ENCODE measurements around the gene FMN2.

FMN2 gene

DNA sequence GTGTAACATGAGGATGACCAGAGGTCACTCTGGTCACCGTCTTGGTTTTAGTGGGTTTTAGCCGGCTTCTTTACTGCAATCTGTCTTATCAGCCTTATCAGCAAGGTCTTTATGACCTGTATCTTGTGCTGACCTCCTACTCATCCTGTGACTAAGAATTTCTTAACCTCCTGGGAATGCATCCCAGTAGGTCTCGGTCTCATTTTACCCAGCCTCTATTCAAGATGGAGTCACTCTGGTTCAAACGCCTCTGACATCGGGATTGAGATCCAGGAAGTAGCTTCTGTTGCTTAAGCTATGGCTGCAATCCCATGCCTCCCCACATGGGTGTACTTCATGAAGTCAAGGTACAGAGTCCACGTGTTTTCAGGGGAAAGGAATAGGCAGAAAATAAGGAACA, 19.9 kb downstream of the FMN2 start:
- ATAC-seq, result no peak

GRCh38 chr1:240114222-240114621, 22.5 kb downstream of the FMN2 start:
- TF ChIP-seq ESRRG (CRISPR knock-in tag; IDR thresholded peaks at IDR 0.05) (no peak), ARNTL (CRISPR knock-in tag; IDR thresholded peaks at IDR 0.05; ENCODE audit: borderline replicate concordance, low read depth) (no peak), ISL1 (CRISPR knock-in tag; IDR thresholded peaks at IDR 0.05) (no peak)
- ATAC-seq, result no peak

More for the DNA sequence above, 19.9 kb downstream of the FMN2 start:
- TF ChIP-seq ZC3H10 (CRISPR knock-in tag; IDR thresholded peaks at IDR 0.05) (0 out of 2 replicates have a peak, but pooled peaks have one; percentile 53), OSR1 (CRISPR knock-in tag; IDR thresholded peaks at IDR 0.05) (peak; percentile 90), TOX (CRISPR knock-in tag; IDR thresholded peaks at IDR 0.05; ENCODE audit: borderline replicate concordance) (peak; percentile 63; the same call in 1 of the 2 replicates), RARB (CRISPR knock-in tag; IDR thresholded peaks at IDR 0.05) (0 out of 2 replicates have a peak, but pooled peaks have one; percentile 45)
- TF ChIP-seq, protein P1, sequence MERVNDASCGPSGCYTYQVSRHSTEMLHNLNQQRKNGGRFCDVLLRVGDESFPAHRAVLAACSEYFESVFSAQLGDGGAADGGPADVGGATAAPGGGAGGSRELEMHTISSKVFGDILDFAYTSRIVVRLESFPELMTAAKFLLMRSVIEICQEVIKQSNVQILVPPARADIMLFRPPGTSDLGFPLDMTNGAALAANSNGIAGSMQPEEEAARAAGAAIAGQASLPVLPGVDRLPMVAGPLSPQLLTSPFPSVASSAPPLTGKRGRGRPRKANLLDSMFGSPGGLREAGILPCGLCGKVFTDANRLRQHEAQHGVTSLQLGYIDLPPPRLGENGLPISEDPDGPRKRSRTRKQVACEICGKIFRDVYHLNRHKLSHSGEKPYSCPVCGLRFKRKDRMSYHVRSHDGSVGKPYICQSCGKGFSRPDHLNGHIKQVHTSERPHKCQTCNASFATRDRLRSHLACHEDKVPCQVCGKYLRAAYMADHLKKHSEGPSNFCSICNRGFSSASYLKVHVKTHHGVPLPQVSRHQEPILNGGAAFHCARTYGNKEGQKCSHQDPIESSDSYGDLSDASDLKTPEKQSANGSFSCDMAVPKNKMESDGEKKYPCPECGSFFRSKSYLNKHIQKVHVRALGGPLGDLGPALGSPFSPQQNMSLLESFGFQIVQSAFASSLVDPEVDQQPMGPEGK (CRISPR knock-in tag; IDR thresholded peaks at IDR 0.05; ENCODE audit: borderline replicate concordance), result no peak

- no peak for TF ChIP-seq TOX (CRISPR knock-in tag; IDR thresholded peaks at IDR 0.05; ENCODE audit: borderline replicate concordance)
- TF ChIP-seq RARB (CRISPR knock-in tag; IDR thresholded peaks at IDR 0.05), result no peak
- no peak for TF ChIP-seq ZFP3 (CRISPR knock-in tag; IDR thresholded peaks at IDR 0.05)
- TF ChIP-seq SNAI2 (CRISPR knock-in tag; IDR thresholded peaks at IDR 0.05), result no peak
- TF ChIP-seq POU6F1 (CRISPR knock-in tag; IDR thresholded peaks at IDR 0.05; ENCODE audit: borderline replicate concordance, low read depth), result no peak
- TF ChIP-seq ARNTL (CRISPR knock-in tag; IDR thresholded peaks at IDR 0.05; ENCODE audit: borderline replicate concordance, low read depth), result no peak
- TF ChIP-seq GLIS3 (CRISPR knock-in tag; IDR thresholded peaks at IDR 0.05), result no peak
- TF ChIP-seq OSR1 (CRISPR knock-in tag; IDR thresholded peaks at IDR 0.05), result no peak
- no peak for TF ChIP-seq ISL1 (CRISPR knock-in tag; IDR thresholded peaks at IDR 0.05)
- no peak for TF ChIP-seq ZC3H10 (CRISPR knock-in tag; IDR thresholded peaks at IDR 0.05)
- no peak for TF ChIP-seq ZNF565 (CRISPR knock-in tag; conservative IDR thresholded peaks at IDR 0.05; ENCODE audit: low read depth)
- TF ChIP-seq PPARA (CRISPR knock-in tag; IDR thresholded peaks at IDR 0.05; ENCODE audit: borderline replicate concordance), result no peak
- TF ChIP-seq CSDC2 (CRISPR knock-in tag; IDR thresholded peaks at IDR 0.05), result no peak
- TF ChIP-seq BACH2 (CRISPR knock-in tag; IDR thresholded peaks at IDR 0.05; ENCODE audit: borderline replicate concordance), result no peak
- no peak for ATAC-seq
Observed at GRCh38 chr1:240115831-240116230, 24.1 kb downstream of the FMN2 start.

DNA sequence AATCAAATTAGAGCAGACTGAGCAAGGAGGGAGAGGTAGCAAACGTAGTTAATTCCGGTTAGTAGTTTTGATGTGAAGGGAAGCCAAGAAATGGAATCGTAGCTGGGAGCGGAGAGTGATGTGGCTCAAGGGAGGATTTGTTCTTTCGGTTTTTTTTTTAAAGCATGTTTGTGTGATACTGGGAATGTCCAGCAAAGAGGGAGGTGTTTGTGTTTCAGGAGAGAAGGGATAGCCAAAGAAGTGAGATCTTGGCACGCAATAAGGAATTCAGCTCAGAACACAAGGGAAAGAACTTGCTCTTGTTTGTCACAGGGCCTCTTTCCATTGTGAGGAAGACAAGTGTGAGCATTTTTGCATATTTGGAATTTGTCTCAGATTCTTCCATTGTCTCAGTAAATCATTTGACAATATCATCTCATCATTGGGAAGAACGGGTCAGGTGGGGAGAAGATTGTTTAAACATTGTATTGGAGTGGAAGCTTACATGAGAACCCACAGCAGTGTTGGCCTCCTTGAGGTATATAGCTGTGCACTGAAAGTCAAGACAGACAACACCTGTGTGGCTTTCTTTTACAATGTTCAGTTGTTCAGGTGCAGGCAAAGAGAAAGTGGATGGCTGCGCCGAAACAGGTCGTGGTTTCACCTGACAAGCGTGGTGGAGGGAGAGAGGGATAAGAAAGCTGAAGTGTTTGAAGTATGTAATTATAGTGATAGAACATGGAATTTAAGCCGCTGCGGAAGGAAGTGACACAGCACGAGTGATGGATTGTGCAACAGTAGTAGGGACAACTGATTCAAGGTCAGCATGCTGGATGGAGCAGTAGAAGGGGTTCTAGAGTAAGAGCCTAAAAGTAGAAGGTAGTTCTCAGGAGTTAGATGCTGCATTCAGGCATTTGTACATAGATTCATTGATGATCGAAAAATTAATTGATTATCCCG, 25.4 kb downstream of the FMN2 start:
- TF ChIP-seq ISL1 (CRISPR knock-in tag; IDR thresholded peaks at IDR 0.05) (no peak), SNAI2 (CRISPR knock-in tag; IDR thresholded peaks at IDR 0.05) (no peak), GLIS3 (CRISPR knock-in tag; IDR thresholded peaks at IDR 0.05) (no peak), CREB5 (CRISPR knock-in tag; IDR thresholded peaks at IDR 0.05; ENCODE audit: low read depth) (no peak), BACH2 (CRISPR knock-in tag; IDR thresholded peaks at IDR 0.05; ENCODE audit: borderline replicate concordance) (no peak), CSRNP3 (CRISPR knock-in tag; IDR thresholded peaks at IDR 0.05) (no peak), PPARA (CRISPR knock-in tag; IDR thresholded peaks at IDR 0.05; ENCODE audit: borderline replicate concordance) (no peak), ZFP3 (CRISPR knock-in tag; IDR thresholded peaks at IDR 0.05) (no peak), TCF4 (CRISPR knock-in tag; IDR thresholded peaks at IDR 0.05; ENCODE audit: borderline replicate concordance) (no peak), OSR1 (CRISPR knock-in tag; IDR thresholded peaks at IDR 0.05) (no peak)
- TF ChIP-seq, protein P1 (CRISPR knock-in tag; IDR thresholded peaks at IDR 0.05; ENCODE audit: borderline replicate concordance), result no peak
- ATAC-seq, result no peak
